HEK293 (cell line): Measurements from ENCODE around the gene CSNK1G1.

ENCODE experiments used
- CTCF ChIA-PET: fragments of 350-600 bp; formaldehyde crosslinking; extraction: SDS; loops from one replicate; lab custom pipeline; 2021; ENCODE audit warnings: antibody characterized with exemption; lab: Yijun Ruan, JAX
- POLR2A ChIA-PET: fragments of 300-600 bp; formaldehyde crosslinking; extraction: SDS; loops from one replicate; lab custom pipeline; 2020; ENCODE audit warnings: antibody characterized with exemption, inconsistent platforms; lab: Yijun Ruan, JAX
- H3K27ac ChIP-seq: fragments of 200-500 bp; sonication (Bioruptor generic); 2 replicates; pipeline ENCODE4 v1.5.1; 2014; ENCODE audit warnings: low read depth, low read length, control low read depth, inconsistent platforms; ENCODE audit errors: extremely low read depth
- H3K36me3 ChIP-seq, 2 experiments: fragments of 200-500 bp in 1 of 2; sonication (Bioruptor generic) in 1 of 2; 1 replicate in 1 of 2; 2 replicates in 1 of 2; pipeline ENCODE4 v1.5.1; 2014 to 2017; ENCODE audit warnings: inconsistent platforms in 2 of 2, low read length in 2 of 2; ENCODE audit not compliant: control insufficient read depth in 2 of 2, insufficient read depth in 1 of 2
- H3K4me1 ChIP-seq: fragments of 200-500 bp; sonication (Bioruptor generic); 2 replicates; pipeline ENCODE4 v1.5.1; 2014; ENCODE audit warnings: mild to moderate bottlenecking, low read length, inconsistent platforms; ENCODE audit not compliant: control insufficient read depth, insufficient read depth
- H3K4me3 ChIP-seq: 2 replicates; pipeline ENCODE4 v1.5.1; 2011; ENCODE audit warnings: low read depth, mild to moderate bottlenecking, control low read depth, low read length, moderate library complexity
- H3K9me3 ChIP-seq: fragments of 200-500 bp; sonication (Bioruptor generic); 2 replicates; pipeline ENCODE4 v1.5.1; 2014; ENCODE audit warnings: low read depth, low read length, inconsistent platforms; ENCODE audit not compliant: control insufficient read depth, insufficient read depth
- EGR2 ChIP-seq: fragments of 450-650 bp; formaldehyde crosslinking; IDR thresholded peaks from 2 replicates; pipeline ENCODE4 v1.5.1; 2016; ENCODE audit warnings: low read depth, missing biosample characterization, missing genetic modification characterization
- GLI2 ChIP-seq: fragments of 450-650 bp; formaldehyde crosslinking; IDR thresholded peaks from 2 replicates; pipeline ENCODE4; 2017; ENCODE audit warnings: missing biosample characterization, missing genetic modification characterization, low read depth, borderline replicate concordance
- RBAK ChIP-seq: fragments of 450-650 bp; formaldehyde crosslinking; IDR thresholded peaks from 2 replicates; pipeline ENCODE4 v1.5.1; 2016; ENCODE audit warnings: missing biosample characterization, missing genetic modification characterization
- SP3 ChIP-seq: fragments of 450-650 bp; formaldehyde crosslinking; IDR thresholded peaks from 2 replicates; pipeline ENCODE4 v1.5.1; 2016; ENCODE audit warnings: missing biosample characterization, missing genetic modification characterization
- ZFP41 ChIP-seq: fragments of 450-650 bp; formaldehyde crosslinking; IDR thresholded peaks from 2 replicates; pipeline ENCODE4 v1.5.1; 2016; ENCODE audit warnings: missing biosample characterization, missing genetic modification characterization, borderline replicate concordance
- ZNF16 ChIP-seq: fragments of 450-650 bp; formaldehyde crosslinking; IDR thresholded peaks from 2 replicates; pipeline ENCODE4 v1.5.1; 2016; ENCODE audit warnings: low read depth, missing biosample characterization, missing genetic modification characterization
- ZNF266 ChIP-seq: fragments of 450-650 bp; formaldehyde crosslinking; IDR thresholded peaks from 2 replicates; pipeline ENCODE4 v1.5.1; 2016; ENCODE audit warnings: missing biosample characterization, missing genetic modification characterization, low read depth
- ZNF292 ChIP-seq: fragments of 450-650 bp; formaldehyde crosslinking; IDR thresholded peaks from 2 replicates; pipeline ENCODE4 v1.5.1; 2016; ENCODE audit warnings: low read depth, missing biosample characterization, missing genetic modification characterization, borderline replicate concordance
- ZNF391 ChIP-seq: fragments of 450-650 bp; formaldehyde crosslinking; IDR thresholded peaks from 2 replicates; pipeline ENCODE4 v1.5.1; 2016; ENCODE audit warnings: low read depth, missing biosample characterization, missing genetic modification characterization, borderline replicate concordance
- ZNF423 ChIP-seq: fragments of 450-650 bp; formaldehyde crosslinking; IDR thresholded peaks from 2 replicates; pipeline ENCODE4 v1.5.1; 2016; ENCODE audit warnings: missing biosample characterization, missing genetic modification characterization
- ZNF530 ChIP-seq: fragments of 450-650 bp; formaldehyde crosslinking; IDR thresholded peaks from 2 replicates; pipeline ENCODE4 v1.5.1; 2016; ENCODE audit warnings: low read depth, missing biosample characterization, missing genetic modification characterization
- ZNF548 ChIP-seq: fragments of 450-650 bp; formaldehyde crosslinking; IDR thresholded peaks from 2 replicates; pipeline ENCODE4 v1.5.1; 2016; ENCODE audit warnings: missing biosample characterization, missing genetic modification characterization
- ZNF600 ChIP-seq: fragments of 450-650 bp; formaldehyde crosslinking; IDR thresholded peaks from 2 replicates; pipeline ENCODE4 v1.5.1; 2016; ENCODE audit warnings: missing biosample characterization, missing genetic modification characterization
- ZNF660 ChIP-seq: fragments of 450-650 bp; IDR thresholded peaks from 2 replicates; pipeline ENCODE4 v1.5.1; 2018; ENCODE audit warnings: missing biosample characterization, mild to moderate bottlenecking, missing genetic modification characterization
- ZNF677 ChIP-seq: fragments of 450-650 bp; IDR thresholded peaks from 2 replicates; pipeline ENCODE4 v1.5.0; 2018; ENCODE audit warnings: missing biosample characterization, mild to moderate bottlenecking, missing genetic modification characterization, moderate library complexity
- ZNF791 ChIP-seq: fragments of 450-650 bp; formaldehyde crosslinking; IDR thresholded peaks from 2 replicates; pipeline ENCODE4 v1.5.1; 2016; ENCODE audit warnings: missing biosample characterization, missing genetic modification characterization
- TF ChIP-seq, protein P1 (sequence below): fragments of 450-650 bp; formaldehyde crosslinking; IDR thresholded peaks from 2 replicates; pipeline ENCODE4 v1.5.1; 2016; ENCODE audit warnings: missing biosample characterization, missing genetic modification characterization
- TF ChIP-seq, protein P2 (sequence below): IDR thresholded peaks from 2 replicates; pipeline ENCODE4 v1.6.1; 2011; ENCODE audit warnings: mild to moderate bottlenecking, low read depth, low read length, borderline replicate concordance
- TF ChIP-seq, protein P3 (sequence below): fragments of 450-650 bp; formaldehyde crosslinking; IDR thresholded peaks from 2 replicates; pipeline ENCODE4 v1.5.1; 2016; ENCODE audit warnings: missing biosample characterization, missing genetic modification characterization
- TF ChIP-seq, protein P4 (sequence below): fragments of 450-650 bp; formaldehyde crosslinking; IDR thresholded peaks from 2 replicates; pipeline ENCODE4; 2016; ENCODE audit warnings: missing biosample characterization, missing genetic modification characterization

CSNK1G1 gene

DNA sequence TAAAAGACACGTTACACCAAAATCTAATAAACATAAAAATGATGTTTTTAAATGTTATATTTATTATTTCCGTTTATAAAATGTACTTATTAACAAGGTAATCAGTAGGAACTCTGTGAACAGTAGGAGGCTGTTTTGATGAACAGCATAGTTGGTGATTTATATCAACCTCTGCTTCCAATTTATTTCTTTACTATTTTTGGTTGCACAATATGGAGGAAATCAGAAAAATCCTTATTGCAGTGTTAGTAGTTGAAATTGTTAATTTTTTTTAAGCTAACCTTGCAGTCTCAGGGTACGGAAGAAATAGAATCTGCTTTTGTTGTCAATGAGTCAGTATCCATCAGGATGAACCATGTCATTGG lies 209.5 kb downstream of the CSNK1G1 start:
- ChIA-PET CTCF (interaction anchor here (0.6 kb wide), 1 partner anchor 221 kb away, joined by 3 read pairs; no protein-coding TSS in a partner anchor), POLR2A (interaction anchor here (1.2 kb wide), 1 partner anchor 17 kb away, joined by 4 read pairs; the partner anchor contains the start of gene PPIB)
- TF ChIP-seq, protein P1, sequence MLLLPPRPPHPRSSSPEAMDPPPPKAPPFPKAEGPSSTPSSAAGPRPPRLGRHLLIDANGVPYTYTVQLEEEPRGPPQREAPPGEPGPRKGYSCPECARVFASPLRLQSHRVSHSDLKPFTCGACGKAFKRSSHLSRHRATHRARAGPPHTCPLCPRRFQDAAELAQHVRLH (tag by site-specific recombination): no peak
- TF ChIP-seq ZNF423 (tag by site-specific recombination) (no peak), SP3 (tag by site-specific recombination) (no peak), ZNF16 (tag by site-specific recombination) (no peak), ZNF530 (no peak), GLI2 (tag by site-specific recombination) (no peak), ZNF548 (tag by site-specific recombination) (no peak), ZNF660 (tag by site-specific recombination) (no peak), ZNF677 (tag by site-specific recombination) (no peak), ZNF266 (tag by site-specific recombination) (no peak), ZNF292 (tag by site-specific recombination) (no peak), RBAK (tag by site-specific recombination) (no peak), ZNF791 (no peak), ZFP41 (no peak), EGR2 (tag by site-specific recombination) (no peak)
- TF ChIP-seq, protein P2, sequence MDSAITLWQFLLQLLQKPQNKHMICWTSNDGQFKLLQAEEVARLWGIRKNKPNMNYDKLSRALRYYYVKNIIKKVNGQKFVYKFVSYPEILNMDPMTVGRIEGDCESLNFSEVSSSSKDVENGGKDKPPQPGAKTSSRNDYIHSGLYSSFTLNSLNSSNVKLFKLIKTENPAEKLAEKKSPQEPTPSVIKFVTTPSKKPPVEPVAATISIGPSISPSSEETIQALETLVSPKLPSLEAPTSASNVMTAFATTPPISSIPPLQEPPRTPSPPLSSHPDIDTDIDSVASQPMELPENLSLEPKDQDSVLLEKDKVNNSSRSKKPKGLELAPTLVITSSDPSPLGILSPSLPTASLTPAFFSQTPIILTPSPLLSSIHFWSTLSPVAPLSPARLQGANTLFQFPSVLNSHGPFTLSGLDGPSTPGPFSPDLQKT: no peak
- TF ChIP-seq, protein P3, sequence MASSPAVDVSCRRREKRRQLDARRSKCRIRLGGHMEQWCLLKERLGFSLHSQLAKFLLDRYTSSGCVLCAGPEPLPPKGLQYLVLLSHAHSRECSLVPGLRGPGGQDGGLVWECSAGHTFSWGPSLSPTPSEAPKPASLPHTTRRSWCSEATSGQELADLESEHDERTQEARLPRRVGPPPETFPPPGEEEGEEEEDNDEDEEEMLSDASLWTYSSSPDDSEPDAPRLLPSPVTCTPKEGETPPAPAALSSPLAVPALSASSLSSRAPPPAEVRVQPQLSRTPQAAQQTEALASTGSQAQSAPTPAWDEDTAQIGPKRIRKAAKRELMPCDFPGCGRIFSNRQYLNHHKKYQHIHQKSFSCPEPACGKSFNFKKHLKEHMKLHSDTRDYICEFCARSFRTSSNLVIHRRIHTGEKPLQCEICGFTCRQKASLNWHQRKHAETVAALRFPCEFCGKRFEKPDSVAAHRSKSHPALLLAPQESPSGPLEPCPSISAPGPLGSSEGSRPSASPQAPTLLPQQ: no peak
- TF ChIP-seq, protein P4, sequence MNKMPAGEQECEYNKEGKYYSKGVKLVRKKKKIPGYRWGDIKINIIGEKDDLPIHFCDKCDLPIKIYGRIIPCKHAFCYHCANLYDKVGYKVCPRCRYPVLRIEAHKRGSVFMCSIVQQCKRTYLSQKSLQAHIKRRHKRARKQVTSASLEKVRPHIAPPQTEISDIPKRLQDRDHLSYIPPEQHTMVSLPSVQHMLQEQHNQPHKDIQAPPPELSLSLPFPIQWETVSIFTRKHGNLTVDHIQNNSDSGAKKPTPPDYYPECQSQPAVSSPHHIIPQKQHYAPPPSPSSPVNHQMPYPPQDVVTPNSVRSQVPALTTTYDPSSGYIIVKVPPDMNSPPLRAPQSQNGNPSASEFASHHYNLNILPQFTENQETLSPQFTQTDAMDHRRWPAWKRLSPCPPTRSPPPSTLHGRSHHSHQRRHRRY: no peak
- Histone ChIP-seq H3K27ac (no peak overlapping the region), H3K36me3 (peaks cover 0 to 13% of the 10 kb centered on the region in 2 experiments; a peak in 1 of 3 replicates), H3K4me3 (no peak overlapping the region), H3K4me1 (no peaks in the 10 kb centered on the region; the same call in 1 of the 2 replicates), H3K9me3 (no peaks in the 10 kb centered on the region)

DNA sequence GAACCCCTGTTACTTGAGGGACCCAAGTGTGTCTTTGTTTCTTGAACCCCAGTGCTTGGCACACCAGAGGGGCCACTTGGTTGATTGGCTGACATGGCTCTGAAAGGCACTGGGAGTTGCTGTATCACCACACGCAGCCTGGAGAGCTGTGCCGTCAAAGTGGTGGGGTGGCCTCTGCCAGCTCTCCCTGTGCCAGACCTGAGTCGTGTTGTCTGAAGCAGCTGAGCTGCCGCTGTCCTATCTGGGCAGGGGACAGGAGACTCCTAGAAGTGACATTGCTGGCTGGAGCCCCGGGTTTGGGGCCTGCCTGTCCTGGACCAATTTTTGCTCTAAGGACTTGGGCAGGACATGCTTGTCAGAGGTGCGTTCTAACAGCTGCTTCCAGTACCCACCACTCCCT lies 209.9 kb downstream of the CSNK1G1 start:
- ChIA-PET CTCF (interaction anchor here (0.6 kb wide), 2 partner anchors 78 to 222 kb away, joined by 3 to 5 read pairs; no protein-coding TSS in a partner anchor), POLR2A (interaction anchor here (1.2 kb wide), 1 partner anchor 17 kb away, joined by 4 read pairs; the partner anchor contains the start of gene PPIB)
- Histone ChIP-seq H3K4me3 (no peak overlapping the region), H3K27ac (peak overlapping the region; percentile 34; the same call in 1 of the 2 replicates), H3K4me1 (no peaks in the 10 kb centered on the region; the same call in 1 of the 2 replicates), H3K9me3 (no peaks in the 10 kb centered on the region), H3K36me3 (peaks cover 0 to 17% of the 10 kb centered on the region in 2 experiments; a peak in 1 of 3 replicates)
- peak; percentile 41 for TF ChIP-seq ZNF600 (tag by site-specific recombination)
- no peak for TF ChIP-seq ZNF391 (tag by site-specific recombination)
